GM18505 (cell line): ENCODE measurements around the gene NRG3.

Source experiments
- ATAC-seq: cut with Tn5 transposase; IDR thresholded peaks from one replicate; pipeline ENCODE4 v1.9.1; 2021; ENCODE audit not compliant: unreplicated experiment
- POLR2A ChIP-seq: IDR thresholded peaks from 4 replicates; pipeline ENCODE4 v1.6.1; 2011; ENCODE audit warnings: borderline replicate concordance; ENCODE audit not compliant: insufficient read depth, insufficient read length; ENCODE audit errors: extremely low read depth

NRG3 gene

GRCh38 chr10:82680608-82681007 lies 805.6 kb downstream of the NRG3 start:
- ATAC-seq = no peak
- no peak for TF ChIP-seq POLR2A

GRCh38 chr10:82683945-82684344 lies 809.0 kb downstream of the NRG3 start:
- TF ChIP-seq POLR2A = no peak
- ATAC-seq = no peak

- no peak for ATAC-seq
- no peak for TF ChIP-seq POLR2A
Measured at GRCh38 chr10:82685087-82685486, 810.1 kb downstream of the NRG3 start.

- no peak for ATAC-seq
- TF ChIP-seq POLR2A = no peak
Measured at GRCh38 chr10:82691211-82691610, 816.2 kb downstream of the NRG3 start.

- no peak for TF ChIP-seq POLR2A
- no peak for ATAC-seq
Measured at GRCh38 chr10:82692458-82692857, 817.5 kb downstream of the NRG3 start.

- ATAC-seq = no peak
- TF ChIP-seq POLR2A = no peak
Measured at GRCh38 chr10:82721831-82722230, 846.8 kb downstream of the NRG3 start.

- no peak for ATAC-seq
- no peak for TF ChIP-seq POLR2A
Measured at GRCh38 chr10:82722273-82722672, 847.3 kb downstream of the NRG3 start.

- ATAC-seq = no peak
- no peak for TF ChIP-seq POLR2A
Measured at GRCh38 chr10:82736305-82736704, 861.3 kb downstream of the NRG3 start.

GRCh38 chr10:82737549-82737948 lies 862.6 kb downstream of the NRG3 start:
- no peak for TF ChIP-seq POLR2A
- no peak for ATAC-seq

- no peak for TF ChIP-seq POLR2A
- ATAC-seq = no peak
Measured at GRCh38 chr10:82738592-82738991, 863.6 kb downstream of the NRG3 start.

- no peak for TF ChIP-seq POLR2A
- no peak for ATAC-seq
Measured at GRCh38 chr10:82742478-82742877, 867.5 kb downstream of the NRG3 start.

- ATAC-seq = no peak
- no peak for TF ChIP-seq POLR2A
Measured at GRCh38 chr10:82742898-82743297, 867.9 kb downstream of the NRG3 start.

GRCh38 chr10:82750538-82750937 lies 875.5 kb downstream of the NRG3 start:
- no peak for TF ChIP-seq POLR2A
- ATAC-seq = no peak

- no peak for ATAC-seq
- no peak for TF ChIP-seq POLR2A
Measured at GRCh38 chr10:82757397-82757796, 882.4 kb downstream of the NRG3 start.

- no peak for TF ChIP-seq POLR2A
- no peak for ATAC-seq
Measured at GRCh38 chr10:82757901-82758300, 882.9 kb downstream of the NRG3 start.
